ENCODE measurements around the gene FALEC. TPM values are rescaled to one million over a fixed set of nuclear protein-coding genes. Genes with fewer than 3 reads are reported as not detected.

FALEC gene
- polyA plus RNA-seq, 1 donor (not counting 4 experiments of a cell fraction or from before 2014, with no cell fraction given), result 0.12 TPM

- FAIRE-seq, result no peak
- no peak overlapping the region for H3K4me2 ChIP-seq (ENCODE audit: control insufficient read depth, extremely low read depth, insufficient read depth, low read depth, low read length)
Observed at GRCh38 chr1:150559656-150560010, 44.1 kb downstream of the FALEC start.

DNA sequence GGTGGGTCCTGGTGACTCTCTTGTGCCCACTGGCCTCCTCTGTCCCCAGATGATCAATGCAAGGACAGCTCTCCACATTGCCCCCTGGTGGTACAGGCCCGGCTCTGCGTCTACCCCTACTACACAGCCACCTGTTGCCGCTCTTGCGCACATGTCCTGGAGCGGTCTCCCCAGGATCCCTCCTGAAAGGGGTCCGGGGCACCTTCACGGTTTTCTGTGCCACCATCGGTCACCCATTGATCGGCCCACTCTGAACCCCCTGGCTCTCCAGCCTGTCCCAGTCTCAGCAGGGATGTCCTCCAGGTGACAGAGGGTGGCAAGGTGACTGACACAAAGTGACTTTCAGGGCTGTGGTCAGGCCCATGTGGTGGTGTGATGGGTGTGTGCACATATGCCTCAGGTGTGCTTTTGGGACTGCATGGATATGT, 44.5 kb downstream of the FALEC start:
- H3K27me3 ChIP-seq (ENCODE audit: control insufficient read depth, extremely low read depth, insufficient read depth, low read length), result no peaks in the 10 kb centered on the region
- TF ChIP-seq EZH2 (IDR thresholded peaks at IDR 0.05; ENCODE audit: low read length) (no peak), CTCF (optimal IDR thresholded peaks at IDR 0.05 in 1 of 3, IDR thresholded peaks at IDR 0.05 in 1 of 3, conservative IDR thresholded peaks at IDR 0.05 in 1 of 3; ENCODE audit: extremely low read depth in 1 of 3, insufficient read depth in 2 of 3, low read length in 3 of 3) (peak; percentile 93 to 98 (median 96))
- dilution Hi-C loops (cut with MboI; ENCODE audit: extremely low pct_ligation_motif_present, low sequenced_read_pairs), result no loop called here
- H3K9me3 ChIP-seq (ENCODE audit: control insufficient read depth, low read depth, low read length), result no peaks in the 10 kb centered on the region
- peak overlapping the region; percentile 99 for H3K9ac ChIP-seq (ENCODE audit: control insufficient read depth, extremely low read depth, insufficient read depth, low read length)
- peak; percentile 72 for FAIRE-seq
- no peak for DNase-seq (ENCODE audit: low read depth, low spot score)
- H2AFZ ChIP-seq (ENCODE audit: control insufficient read depth, low read length), result no peak overlapping the region
- no peaks in the 10 kb centered on the region for H4K20me1 ChIP-seq (ENCODE audit: control insufficient read depth, extremely low read depth, insufficient read depth, low read length)
- H3K4me3 ChIP-seq (ENCODE audit: control insufficient read depth in 2 of 3, extremely low read depth in 1 of 3, insufficient read depth in 2 of 3, low read depth in 1 of 3, low read length in 3 of 3), result peak overlapping the region in 1 of 3 experiments; percentile 74
- H3K9me1 ChIP-seq (ENCODE audit: control insufficient read depth, extremely low read depth, insufficient read depth, low read length), result peaks cover 3% of the 10 kb centered on the region
- peaks cover 0 to 4% of the 10 kb centered on the region in 2 experiments for H3K36me3 ChIP-seq (ENCODE audit: control insufficient read depth in 2 of 2, extremely low read depth in 1 of 2, insufficient read depth in 2 of 2, low read length in 2 of 2)
- H3K27ac ChIP-seq (ENCODE audit: control insufficient read depth, insufficient read depth, low read length), result peak overlapping the region; percentile 99
- peak overlapping the region; percentile 94 for H3K4me2 ChIP-seq (ENCODE audit: control insufficient read depth, extremely low read depth, insufficient read depth, low read depth, low read length)
- H3K4me1 ChIP-seq (ENCODE audit: control insufficient read depth, extremely low read depth, insufficient read depth, low read length), result peaks cover 43% of the 10 kb centered on the region
- H3K79me2 ChIP-seq (ENCODE audit: control insufficient read depth, insufficient read depth, low read length), result peaks cover 3% of the 10 kb centered on the region

More at GRCh38 chr1:150559656-150560010, 44.1 kb downstream of the FALEC start:
- H3K9me1 ChIP-seq (ENCODE audit: control insufficient read depth, extremely low read depth, insufficient read depth, low read length), result peaks cover 3% of the 10 kb centered on the region
- peaks cover 3% of the 10 kb centered on the region for H3K79me2 ChIP-seq (ENCODE audit: control insufficient read depth, insufficient read depth, low read length)
- H3K9ac ChIP-seq (ENCODE audit: control insufficient read depth, extremely low read depth, insufficient read depth, low read length), result no peak overlapping the region
- no peaks in the 10 kb centered on the region for H3K9me3 ChIP-seq (ENCODE audit: control insufficient read depth, low read depth, low read length)
- H4K20me1 ChIP-seq (ENCODE audit: control insufficient read depth, extremely low read depth, insufficient read depth, low read length), result no peaks in the 10 kb centered on the region
- no peak overlapping the region for H2AFZ ChIP-seq (ENCODE audit: control insufficient read depth, low read length)
- no peak overlapping the region for H3K27ac ChIP-seq (ENCODE audit: control insufficient read depth, insufficient read depth, low read length)
- no peak for DNase-seq (ENCODE audit: low read depth, low spot score)
- peaks cover 39% of the 10 kb centered on the region for H3K4me1 ChIP-seq (ENCODE audit: control insufficient read depth, extremely low read depth, insufficient read depth, low read length)
- peaks cover 0 to 4% of the 10 kb centered on the region in 2 experiments for H3K36me3 ChIP-seq (ENCODE audit: control insufficient read depth in 2 of 2, extremely low read depth in 1 of 2, insufficient read depth in 2 of 2, low read length in 2 of 2)
- dilution Hi-C loops (cut with MboI; ENCODE audit: extremely low pct_ligation_motif_present, low sequenced_read_pairs), result no loop called here
- no peak overlapping the region for H3K4me3 ChIP-seq (ENCODE audit: control insufficient read depth in 2 of 3, extremely low read depth in 1 of 3, insufficient read depth in 2 of 3, low read depth in 1 of 3, low read length in 3 of 3)
- TF ChIP-seq EZH2 (IDR thresholded peaks at IDR 0.05; ENCODE audit: low read length) (no peak), CTCF (optimal IDR thresholded peaks at IDR 0.05 in 1 of 3, IDR thresholded peaks at IDR 0.05 in 1 of 3, conservative IDR thresholded peaks at IDR 0.05 in 1 of 3; ENCODE audit: extremely low read depth in 1 of 3, insufficient read depth in 2 of 3, low read length in 3 of 3) (no peak)
- no peaks in the 10 kb centered on the region for H3K27me3 ChIP-seq (ENCODE audit: control insufficient read depth, extremely low read depth, insufficient read depth, low read length)
